ENCODE results near the gene LYRM9.
"Not testable (repeated sequence)": the region's sequence is repeated elsewhere in the genome, so short reads cannot be mapped to it uniquely, and the experiment has no call there.

LYRM9 gene

GRCh38 chr17:27905447-27906225 lies 12.5 kb upstream of the LYRM9 start:
- no peak for DNase-seq

GRCh38 chr17:27904534-27905446 lies 11.6 kb upstream of the LYRM9 start:
- no peak for DNase-seq

GRCh38 chr17:27904114-27904513 lies 10.9 kb upstream of the LYRM9 start:
- no peak for DNase-seq

GRCh38 chr17:27899525-27899924 lies 6.4 kb upstream of the LYRM9 start:
- no peak for DNase-seq

- DNase-seq = no peak
These were observed 4.9 kb upstream of the LYRM9 start for GRCh38 chr17:27898096-27898495.

- no peak for DNase-seq
These were observed 3.5 kb upstream of the LYRM9 start for GRCh38 chr17:27896701-27897100.

- no peak for DNase-seq
These were observed 2.9 kb upstream of the LYRM9 start for GRCh38 chr17:27895940-27896535.

- no peak for DNase-seq
These were observed 2.1 kb upstream of the LYRM9 start for GRCh38 chr17:27895123-27895895.

- no peak for DNase-seq
These were observed 807 bp upstream of the LYRM9 start for GRCh38 chr17:27893841-27894503.

- no peak for DNase-seq
These were observed 661 bp downstream of the LYRM9 start for GRCh38 chr17:27892542-27892865.

GRCh38 chr17:27891841-27892240 lies 1.3 kb downstream of the LYRM9 start:
- no peak for DNase-seq

GRCh38 chr17:27889711-27890251 lies 3.4 kb downstream of the LYRM9 start:
- no peak for DNase-seq

GRCh38 chr17:27888945-27889344 lies 4.2 kb downstream of the LYRM9 start:
- no peak for DNase-seq

- no peak for DNase-seq
These were observed 5.1 kb downstream of the LYRM9 start for GRCh38 chr17:27888067-27888466.

GRCh38 chr17:27886348-27886906 lies 6.7 kb downstream of the LYRM9 start:
- DNase-seq = not testable (repeated sequence)

GRCh38 chr17:27882162-27882840 lies 10.9 kb downstream of the LYRM9 start:
- no peak for DNase-seq

GRCh38 chr17:27879987-27880608 lies 13.1 kb downstream of the LYRM9 start:
- peak; percentile 81 for DNase-seq

GRCh38 chr17:27878776-27879562 lies 14.2 kb downstream of the LYRM9 start:
- DNase-seq = no peak

GRCh38 chr17:27873746-27874145 lies 19.4 kb downstream of the LYRM9 start:
- DNase-seq = no peak

GRCh38 chr17:27873211-27873610 lies 20.0 kb downstream of the LYRM9 start:
- no peak for DNase-seq
